Measurements from ENCODE around the gene CCT7. TPM values are rescaled to one million over a fixed set of nuclear protein-coding genes. Genes with fewer than 3 reads are reported as not detected.
"Not testable (repeated sequence)": the region's sequence is repeated elsewhere in the genome, so short reads cannot be mapped to it uniquely, and the experiment has no call there.

The CCT7 gene
- polyA plus RNA-seq, 1 donor = 176 TPM

- no peak for DNase-seq (ENCODE audit: low read depth)
Measured at GRCh38 chr2:73254343-73255006, 20.4 kb downstream of the CCT7 start.

- no peak for DNase-seq (ENCODE audit: low read depth)
Measured at GRCh38 chr2:73255007-73255644, 21.0 kb downstream of the CCT7 start.

GRCh38 chr2:73255907-73256617 lies 22.0 kb downstream of the CCT7 start:
- DNase-seq (ENCODE audit: low read depth) = no peak

GRCh38 chr2:73256618-73256922 lies 22.5 kb downstream of the CCT7 start:
- DNase-seq (ENCODE audit: low read depth) = no peak

GRCh38 chr2:73257021-73257420 lies 22.9 kb downstream of the CCT7 start:
- DNase-seq (ENCODE audit: low read depth) = no peak

- DNase-seq (ENCODE audit: low read depth) = no peak
Measured at GRCh38 chr2:73257425-73258125, 23.5 kb downstream of the CCT7 start.

GRCh38 chr2:73258186-73258912 lies 24.2 kb downstream of the CCT7 start:
- no peak for DNase-seq (ENCODE audit: low read depth)

GRCh38 chr2:73258913-73259215 lies 24.8 kb downstream of the CCT7 start:
- no peak for DNase-seq (ENCODE audit: low read depth)

- no peak for DNase-seq (ENCODE audit: low read depth)
Measured at GRCh38 chr2:73259276-73259675, 25.2 kb downstream of the CCT7 start.

GRCh38 chr2:73259704-73260337 lies 25.7 kb downstream of the CCT7 start:
- DNase-seq (ENCODE audit: low read depth) = no peak

GRCh38 chr2:73260338-73260984 lies 26.4 kb downstream of the CCT7 start:
- DNase-seq (ENCODE audit: low read depth) = no peak

- no peak for DNase-seq (ENCODE audit: low read depth)
Measured at GRCh38 chr2:73262108-73262651, 28.1 kb downstream of the CCT7 start.

GRCh38 chr2:73262691-73263429 lies 28.8 kb downstream of the CCT7 start:
- not testable (repeated sequence) for DNase-seq (ENCODE audit: low read depth)

- DNase-seq (ENCODE audit: low read depth) = no peak
Measured at GRCh38 chr2:73263540-73264331, 29.6 kb downstream of the CCT7 start.

- no peak for DNase-seq (ENCODE audit: low read depth)
Measured at GRCh38 chr2:73264332-73264606, 30.2 kb downstream of the CCT7 start.

GRCh38 chr2:73264783-73265182 lies 30.7 kb downstream of the CCT7 start:
- DNase-seq (ENCODE audit: low read depth) = no peak

GRCh38 chr2:73265298-73266060 lies 31.4 kb downstream of the CCT7 start:
- no peak for DNase-seq (ENCODE audit: low read depth)

GRCh38 chr2:73266061-73266901 lies 32.2 kb downstream of the CCT7 start:
- no peak for DNase-seq (ENCODE audit: low read depth)
